HepG2 (cell line): ENCODE results near the gene SIRT5. TPM values are rescaled to one million over a fixed set of nuclear protein-coding genes. Genes with fewer than 3 reads are reported as not detected.
A peak's percentile ranks its signal among the peaks of the same experiment; 100 is the strongest.

Experiments used
- ETV5 ChIP-seq: IDR thresholded peaks from 2 replicates; pipeline ENCODE4 v1.6.1; 2018; ENCODE audit warnings: missing biosample characterization, missing genetic modification reagents, inconsistent platforms, borderline replicate concordance
- GZF1 ChIP-seq: sonication (generic); formaldehyde crosslinking; IDR thresholded peaks from 2 replicates; pipeline ENCODE4 v1.5.1; 2020; ENCODE audit warnings: mild to moderate bottlenecking, missing genetic modification reagents
- ISX ChIP-seq: sonication (generic); formaldehyde crosslinking; conservative IDR thresholded peaks from 2 replicates; pipeline ENCODE4 v1.5.0; 2020; ENCODE audit warnings: missing genetic modification reagents
- MAF1 ChIP-seq: sonication (generic); formaldehyde crosslinking; IDR thresholded peaks from 2 replicates; pipeline ENCODE4 v1.5.0; 2020; ENCODE audit warnings: missing genetic modification reagents, borderline replicate concordance
- MXD1 ChIP-seq: sonication (generic); formaldehyde crosslinking; IDR thresholded peaks from 2 replicates; pipeline ENCODE4 v1.4.0; 2020; ENCODE audit warnings: mild to moderate bottlenecking, missing genetic modification reagents
- SNAI1 ChIP-seq: sonication (generic); formaldehyde crosslinking; IDR thresholded peaks from 2 replicates; pipeline ENCODE4 v1.5.0; 2020; ENCODE audit warnings: mild to moderate bottlenecking, missing genetic modification reagents, borderline replicate concordance
- ZNF180 ChIP-seq: sonication (generic); formaldehyde crosslinking; IDR thresholded peaks from 2 replicates; pipeline ENCODE4 v1.4.0; 2020; ENCODE audit warnings: low read depth, missing genetic modification reagents, borderline replicate concordance
- ZNF484 ChIP-seq: sonication (generic); formaldehyde crosslinking; IDR thresholded peaks from 2 replicates; pipeline ENCODE4 v1.5.1; 2020; ENCODE audit warnings: mild to moderate bottlenecking, low read depth, missing genetic modification reagents, borderline replicate concordance
- ZNF607 ChIP-seq: sonication (generic); formaldehyde crosslinking; IDR thresholded peaks from 2 replicates; pipeline ENCODE4 v1.5.1; 2020; ENCODE audit warnings: missing genetic modification reagents, mild to moderate bottlenecking, borderline replicate concordance
- ZNF639 ChIP-seq: conservative IDR thresholded peaks from 2 replicates; pipeline ENCODE4 v1.6.1; 2018; ENCODE audit warnings: missing genetic modification reagents
- ZNF672 ChIP-seq: sonication (generic); formaldehyde crosslinking; IDR thresholded peaks from 2 replicates; pipeline ENCODE4 v1.8.1; 2022; ENCODE audit warnings: missing genetic modification reagents
- ZNF841 ChIP-seq: sonication (generic); formaldehyde crosslinking; IDR thresholded peaks from 2 replicates; pipeline ENCODE4 v1.8.1; 2023; ENCODE audit warnings: missing genetic modification reagents, borderline replicate concordance
- polyA plus RNA-seq, 8 experiments: library from polyadenylated mRNA; depleted of rRNA in 3 of 8; stranded (reverse) in 7 of 8; unstranded in 1 of 8; fragments of >200 nt; fragmentation: Illumina TruSeq in 4 of 8; extraction: Trizol in 4 of 8; gene quantifications; 2 replicates each; pipeline versions ENCODE4 v1.2.1 to v1.2.3, GENCODE V29; 2011 to 2016; ENCODE audit warnings: low read depth in 4 of 8, missing spikeins in 1 of 8, mixed read lengths in 1 of 8; ENCODE audit not compliant: insufficient read depth in 1 of 8
- total RNA-seq, 5 experiments: library from RNA; depleted of rRNA; stranded (reverse); fragments of >200 nt; fragmentation: Illumina TruSeq; extraction: Trizol; gene quantifications; 2 replicates each; pipeline ENCODE4 v1.2.3, GENCODE V29; 2016; ENCODE audit warnings: low read depth in 1 of 5
- TF ChIP-seq, protein P1 (sequence below): sonication (generic); formaldehyde crosslinking; IDR thresholded peaks from 2 replicates; pipeline ENCODE4 v1.4.0; 2020; ENCODE audit warnings: missing genetic modification reagents, borderline replicate concordance
- TF ChIP-seq, protein P2 (sequence below): sonication (generic); formaldehyde crosslinking; IDR thresholded peaks from 2 replicates; pipeline ENCODE4 v1.4.0; 2020; ENCODE audit warnings: mild to moderate bottlenecking, missing genetic modification reagents, borderline replicate concordance
- TF ChIP-seq, protein P3 (sequence below), 2 experiments: sonication (generic) in 1 of 2; formaldehyde crosslinking in 1 of 2; IDR thresholded peaks; 2 replicates each; pipeline versions ENCODE4 v1.4.0 to v1.6.1; 2018 to 2020; ENCODE audit warnings: missing genetic modification reagents in 2 of 2, borderline replicate concordance in 1 of 2, low read depth in 1 of 2, mild to moderate bottlenecking in 1 of 2, missing biosample characterization in 1 of 2
- TF ChIP-seq, protein P4 (sequence below): sonication (generic); formaldehyde crosslinking; IDR thresholded peaks from 2 replicates; pipeline ENCODE4 v1.8.1; 2023; ENCODE audit warnings: mild to moderate bottlenecking, missing genetic modification reagents

Gene SIRT5
- total and polyA plus RNA-seq, 2 of the 13 experiments (the other 11 are each of a cell fraction or from before 2014, with no cell fraction given): 14.1 to 16.6 TPM

- peak; percentile 99 for TF ChIP-seq ZNF639 (CRISPR knock-in tag)
- peak; percentile 25; the same call in 1 of the 2 replicates for TF ChIP-seq GZF1 (CRISPR knock-in tag)
- TF ChIP-seq ISX (CRISPR knock-in tag): no peak; the same call in 1 of the 2 replicates
- 0 out of 2 replicates have a peak, but pooled peaks have one; percentile 24 for TF ChIP-seq SNAI1 (CRISPR knock-in tag)
- no peak for TF ChIP-seq ZNF484 (CRISPR knock-in tag)
- TF ChIP-seq ZNF672 (CRISPR knock-in tag): peak; percentile 93; the same call in 1 of the 2 replicates
- TF ChIP-seq, protein P1, sequence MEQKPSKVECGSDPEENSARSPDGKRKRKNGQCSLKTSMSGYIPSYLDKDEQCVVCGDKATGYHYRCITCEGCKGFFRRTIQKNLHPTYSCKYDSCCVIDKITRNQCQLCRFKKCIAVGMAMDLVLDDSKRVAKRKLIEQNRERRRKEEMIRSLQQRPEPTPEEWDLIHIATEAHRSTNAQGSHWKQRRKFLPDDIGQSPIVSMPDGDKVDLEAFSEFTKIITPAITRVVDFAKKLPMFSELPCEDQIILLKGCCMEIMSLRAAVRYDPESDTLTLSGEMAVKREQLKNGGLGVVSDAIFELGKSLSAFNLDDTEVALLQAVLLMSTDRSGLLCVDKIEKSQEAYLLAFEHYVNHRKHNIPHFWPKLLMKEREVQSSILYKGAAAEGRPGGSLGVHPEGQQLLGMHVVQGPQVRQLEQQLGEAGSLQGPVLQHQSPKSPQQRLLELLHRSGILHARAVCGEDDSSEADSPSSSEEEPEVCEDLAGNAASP (CRISPR knock-in tag): peak; percentile 91
- TF ChIP-seq, protein P2, sequence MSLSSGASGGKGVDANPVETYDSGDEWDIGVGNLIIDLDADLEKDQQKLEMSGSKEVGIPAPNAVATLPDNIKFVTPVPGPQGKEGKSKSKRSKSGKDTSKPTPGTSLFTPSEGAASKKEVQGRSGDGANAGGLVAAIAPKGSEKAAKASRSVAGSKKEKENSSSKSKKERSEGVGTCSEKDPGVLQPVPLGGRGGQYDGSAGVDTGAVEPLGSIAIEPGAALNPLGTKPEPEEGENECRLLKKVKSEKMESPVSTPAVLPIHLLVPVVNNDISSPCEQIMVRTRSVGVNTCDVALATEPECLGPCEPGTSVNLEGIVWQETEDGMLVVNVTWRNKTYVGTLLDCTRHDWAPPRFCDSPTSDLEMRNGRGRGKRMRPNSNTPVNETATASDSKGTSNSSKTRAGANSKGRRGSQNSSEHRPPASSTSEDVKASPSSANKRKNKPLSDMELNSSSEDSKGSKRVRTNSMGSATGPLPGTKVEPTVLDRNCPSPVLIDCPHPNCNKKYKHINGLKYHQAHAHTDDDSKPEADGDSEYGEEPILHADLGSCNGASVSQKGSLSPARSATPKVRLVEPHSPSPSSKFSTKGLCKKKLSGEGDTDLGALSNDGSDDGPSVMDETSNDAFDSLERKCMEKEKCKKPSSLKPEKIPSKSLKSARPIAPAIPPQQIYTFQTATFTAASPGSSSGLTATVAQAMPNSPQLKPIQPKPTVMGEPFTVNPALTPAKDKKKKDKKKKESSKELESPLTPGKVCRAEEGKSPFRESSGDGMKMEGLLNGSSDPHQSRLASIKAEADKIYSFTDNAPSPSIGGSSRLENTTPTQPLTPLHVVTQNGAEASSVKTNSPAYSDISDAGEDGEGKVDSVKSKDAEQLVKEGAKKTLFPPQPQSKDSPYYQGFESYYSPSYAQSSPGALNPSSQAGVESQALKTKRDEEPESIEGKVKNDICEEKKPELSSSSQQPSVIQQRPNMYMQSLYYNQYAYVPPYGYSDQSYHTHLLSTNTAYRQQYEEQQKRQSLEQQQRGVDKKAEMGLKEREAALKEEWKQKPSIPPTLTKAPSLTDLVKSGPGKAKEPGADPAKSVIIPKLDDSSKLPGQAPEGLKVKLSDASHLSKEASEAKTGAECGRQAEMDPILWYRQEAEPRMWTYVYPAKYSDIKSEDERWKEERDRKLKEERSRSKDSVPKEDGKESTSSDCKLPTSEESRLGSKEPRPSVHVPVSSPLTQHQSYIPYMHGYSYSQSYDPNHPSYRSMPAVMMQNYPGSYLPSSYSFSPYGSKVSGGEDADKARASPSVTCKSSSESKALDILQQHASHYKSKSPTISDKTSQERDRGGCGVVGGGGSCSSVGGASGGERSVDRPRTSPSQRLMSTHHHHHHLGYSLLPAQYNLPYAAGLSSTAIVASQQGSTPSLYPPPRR: peak; percentile 84
- peak; percentile 93 for TF ChIP-seq ETV5
- no peak; the same call in 1 of the 2 replicates for TF ChIP-seq ZNF841 (CRISPR knock-in tag)
- TF ChIP-seq, protein P3, sequence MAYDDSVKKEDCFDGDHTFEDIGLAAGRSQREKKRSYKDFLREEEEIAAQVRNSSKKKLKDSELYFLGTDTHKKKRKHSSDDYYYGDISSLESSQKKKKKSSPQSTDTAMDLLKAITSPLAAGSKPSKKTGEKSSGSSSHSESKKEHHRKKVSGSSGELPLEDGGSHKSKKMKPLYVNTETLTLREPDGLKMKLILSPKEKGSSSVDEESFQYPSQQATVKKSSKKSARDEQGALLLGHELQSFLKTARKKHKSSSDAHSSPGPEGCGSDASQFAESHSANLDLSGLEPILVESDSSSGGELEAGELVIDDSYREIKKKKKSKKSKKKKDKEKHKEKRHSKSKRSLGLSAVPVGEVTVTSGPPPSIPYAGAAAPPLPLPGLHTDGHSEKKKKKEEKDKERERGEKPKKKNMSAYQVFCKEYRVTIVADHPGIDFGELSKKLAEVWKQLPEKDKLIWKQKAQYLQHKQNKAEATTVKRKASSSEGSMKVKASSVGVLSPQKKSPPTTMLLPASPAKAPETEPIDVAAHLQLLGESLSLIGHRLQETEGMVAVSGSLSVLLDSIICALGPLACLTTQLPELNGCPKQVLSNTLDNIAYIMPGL (CRISPR knock-in tag; IDR thresholded peaks at IDR 0.05; ENCODE audit: borderline replicate concordance in 1 of 2, low read depth in 1 of 2): peak; percentile 100
- TF ChIP-seq ZNF180 (CRISPR knock-in tag): no peak; the same call in 1 of the 2 replicates
- TF ChIP-seq MAF1 (CRISPR knock-in tag): peak; percentile 92; the same call in 1 of the 2 replicates
- TF ChIP-seq, protein P4, sequence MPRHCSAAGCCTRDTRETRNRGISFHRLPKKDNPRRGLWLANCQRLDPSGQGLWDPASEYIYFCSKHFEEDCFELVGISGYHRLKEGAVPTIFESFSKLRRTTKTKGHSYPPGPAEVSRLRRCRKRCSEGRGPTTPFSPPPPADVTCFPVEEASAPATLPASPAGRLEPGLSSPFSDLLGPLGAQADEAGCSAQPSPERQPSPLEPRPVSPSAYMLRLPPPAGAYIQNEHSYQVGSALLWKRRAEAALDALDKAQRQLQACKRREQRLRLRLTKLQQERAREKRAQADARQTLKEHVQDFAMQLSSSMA (CRISPR knock-in tag): peak; percentile 98
- peak; percentile 100 for TF ChIP-seq MXD1
- peak; percentile 93 for TF ChIP-seq ZNF607 (CRISPR knock-in tag)
These were observed 40.8 kb downstream of the SIRT5 start, which contains the start of gene NOL7 (continued) for GRCh38 chr6:13614926-13615791.
